NCI-H345 treated with DMSO at 0.1 percent for 48 hours (cell line): Measurements from ENCODE around the gene DLGAP1.
"Not testable (repeated sequence)": the region's sequence is repeated elsewhere in the genome, so short reads cannot be mapped to it uniquely, and the experiment has no call there.

Experiments
- DNase-seq: peaks from one replicate; lab custom pipeline; 2025; ENCODE audit not compliant: unreplicated experiment; lab: John Stamatoyannopoulos, UW

The DLGAP1 gene

GRCh38 chr18:4455113-4455811 lies at the start of gene DLGAP1:
Gene DLGAP1, minus strand, starts transcription at chr18:4455307.
- peak; percentile 18 for DNase-seq

GRCh38 chr18:4494703-4495284 lies 39.7 kb upstream of the DLGAP1 start:
- not testable (repeated sequence) for DNase-seq

- DNase-seq: no peak
Observed at GRCh38 chr18:4468511-4468910, 13.4 kb upstream of the DLGAP1 start.

GRCh38 chr18:4454537-4455112 lies 482 bp downstream of the DLGAP1 start:
- DNase-seq: no peak

GRCh38 chr18:4453874-4454536 lies 1.1 kb downstream of the DLGAP1 start:
- no peak for DNase-seq

- DNase-seq: no peak
Observed at GRCh38 chr18:4453567-4453873, 1.6 kb downstream of the DLGAP1 start.

GRCh38 chr18:4450065-4450658 lies 4.9 kb downstream of the DLGAP1 start:
- DNase-seq: no peak

- DNase-seq: no peak
Observed at GRCh38 chr18:4445902-4446301, 9.2 kb downstream of the DLGAP1 start.

- DNase-seq: no peak
Observed at GRCh38 chr18:4444306-4444705, 10.8 kb downstream of the DLGAP1 start.

- no peak for DNase-seq
Observed at GRCh38 chr18:4441098-4441497, 14.0 kb downstream of the DLGAP1 start.

- no peak for DNase-seq
Observed at GRCh38 chr18:4438938-4439337, 16.2 kb downstream of the DLGAP1 start.

GRCh38 chr18:4433717-4434116 lies 21.4 kb downstream of the DLGAP1 start:
- DNase-seq: no peak

GRCh38 chr18:4430836-4431235 lies 24.3 kb downstream of the DLGAP1 start:
- DNase-seq: no peak

- no peak for DNase-seq
Observed at GRCh38 chr18:4417714-4418113, 37.4 kb downstream of the DLGAP1 start.

GRCh38 chr18:4416976-4417375 lies 38.1 kb downstream of the DLGAP1 start:
- DNase-seq: no peak

GRCh38 chr18:4412286-4412685 lies 42.8 kb downstream of the DLGAP1 start:
- no peak for DNase-seq

- no peak for DNase-seq
Observed at GRCh38 chr18:4406856-4407255, 48.3 kb downstream of the DLGAP1 start.

GRCh38 chr18:4405965-4406364 lies 49.1 kb downstream of the DLGAP1 start:
- DNase-seq: no peak

GRCh38 chr18:4403836-4404235 lies 51.3 kb downstream of the DLGAP1 start:
- DNase-seq: no peak

- DNase-seq: no peak
Observed at GRCh38 chr18:4400911-4401310, 54.2 kb downstream of the DLGAP1 start.

- no peak for DNase-seq
Observed at GRCh38 chr18:4399929-4400328, 55.2 kb downstream of the DLGAP1 start.

- DNase-seq: no peak
Observed at GRCh38 chr18:4394700-4395099, 60.4 kb downstream of the DLGAP1 start.
